ENCODE data around the gene CCNF. TPM values are rescaled to one million over a fixed set of nuclear protein-coding genes. Genes with fewer than 3 reads are reported as not detected.

CCNF gene
- polyA plus RNA-seq, 2 of the 4 experiments (the other 2 are of a cell fraction) = 6.5 to 14.4 TPM

- peak overlapping the region; percentile 82 to 85; a peak in 4 of 6 replicates for H3K27ac ChIP-seq
- peaks cover 38% of the 10 kb centered on the region for H3K4me1 ChIP-seq
- no peaks in the 10 kb centered on the region for H3K9me3 ChIP-seq
- no peak overlapping the region for H3K4me3 ChIP-seq
- FAIRE-seq (no peak), ATAC-seq (no peak), DNase-seq (ENCODE audit: low read depth in 1 of 2, low spot score in 1 of 2) (peak in 1 of 2 experiments; percentile 32)
- ChIA-PET POLR2A (no interaction called here), CTCF (interaction anchor here (1.1 to 1.7 kb wide), 6 partner anchors 10 to 119 kb away, joined by 3 to 13 read pairs (median 4); partner anchors contain the start of gene TEDC2)
- H3K4me2 ChIP-seq = peak overlapping the region; percentile 100
- WGBS (ENCODE audit: missing lambda C conversion rate) = 78% methylated on average over 14 of the region's 16 CpGs
- no peak for TF ChIP-seq ZNF302 (CRISPR knock-in tag; IDR thresholded peaks at IDR 0.05)
- TF ChIP-seq HOXA7 (CRISPR knock-in tag; IDR thresholded peaks at IDR 0.05) = no peak
- TF ChIP-seq EHF (CRISPR knock-in tag; IDR thresholded peaks at IDR 0.05) = no peak
- no peak for TF ChIP-seq ZSCAN20 (CRISPR knock-in tag; IDR thresholded peaks at IDR 0.05)
- TF ChIP-seq KDM5A (IDR thresholded peaks at IDR 0.05) = no peak
- TF ChIP-seq ZFP36 (IDR thresholded peaks at IDR 0.05; ENCODE audit: borderline replicate concordance, partially characterized antibody) = no peak
- TF ChIP-seq HDAC2 (IDR thresholded peaks at IDR 0.05) = no peak
- no peak for TF ChIP-seq HOXB5 (CRISPR knock-in tag; IDR thresholded peaks at IDR 0.05)
- TF ChIP-seq HES2 (IDR thresholded peaks at IDR 0.05) = no peak
- TF ChIP-seq RNF2 (IDR thresholded peaks at IDR 0.05; ENCODE audit: borderline replicate concordance, low read depth) = no peak
- TF ChIP-seq POLR2A (IDR thresholded peaks at IDR 0.05; ENCODE audit: low read length) = no peak
These were observed 40.4 kb downstream of the CCNF start for GRCh38 chr16:2469399-2470233.

- no peak overlapping the region for H3K4me3 ChIP-seq
- DNase-seq (ENCODE audit: low read depth in 1 of 2, low spot score in 1 of 2) = no peak
- POLR2A ChIA-PET = no interaction called here
- H3K27ac ChIP-seq = no peak overlapping the region
- 84% methylated on average over 6 of the region's 7 CpGs for WGBS (ENCODE audit: missing lambda C conversion rate)
- ATAC-seq = no peak
- no peaks in the 10 kb centered on the region for H3K9me3 ChIP-seq
- CTCF ChIA-PET = interaction anchor here (0.6 to 1.2 kb wide), 2 partner anchors 10 to 30 kb away, joined by 3 to 4 read pairs; partner anchors contain the start of gene TEDC2
- H3K4me2 ChIP-seq = no peak overlapping the region
- TF ChIP-seq, protein P1, sequence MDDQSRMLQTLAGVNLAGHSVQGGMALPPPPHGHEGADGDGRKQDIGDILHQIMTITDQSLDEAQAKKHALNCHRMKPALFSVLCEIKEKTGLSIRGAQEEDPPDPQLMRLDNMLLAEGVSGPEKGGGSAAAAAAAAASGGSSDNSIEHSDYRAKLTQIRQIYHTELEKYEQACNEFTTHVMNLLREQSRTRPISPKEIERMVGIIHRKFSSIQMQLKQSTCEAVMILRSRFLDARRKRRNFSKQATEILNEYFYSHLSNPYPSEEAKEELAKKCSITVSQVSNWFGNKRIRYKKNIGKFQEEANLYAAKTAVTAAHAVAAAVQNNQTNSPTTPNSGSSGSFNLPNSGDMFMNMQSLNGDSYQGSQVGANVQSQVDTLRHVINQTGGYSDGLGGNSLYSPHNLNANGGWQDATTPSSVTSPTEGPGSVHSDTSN (IDR thresholded peaks at IDR 0.05) = peak; percentile 49; the same call in 1 of the 2 replicates
- TF ChIP-seq RARB (CRISPR knock-in tag; IDR thresholded peaks at IDR 0.05) (no peak), JUNB (IDR thresholded peaks at IDR 0.05) (no peak)
- peaks cover 38% of the 10 kb centered on the region for H3K4me1 ChIP-seq
- FAIRE-seq = no peak
These were observed 41.0 kb downstream of the CCNF start for GRCh38 chr16:2470234-2470601.

DNA sequence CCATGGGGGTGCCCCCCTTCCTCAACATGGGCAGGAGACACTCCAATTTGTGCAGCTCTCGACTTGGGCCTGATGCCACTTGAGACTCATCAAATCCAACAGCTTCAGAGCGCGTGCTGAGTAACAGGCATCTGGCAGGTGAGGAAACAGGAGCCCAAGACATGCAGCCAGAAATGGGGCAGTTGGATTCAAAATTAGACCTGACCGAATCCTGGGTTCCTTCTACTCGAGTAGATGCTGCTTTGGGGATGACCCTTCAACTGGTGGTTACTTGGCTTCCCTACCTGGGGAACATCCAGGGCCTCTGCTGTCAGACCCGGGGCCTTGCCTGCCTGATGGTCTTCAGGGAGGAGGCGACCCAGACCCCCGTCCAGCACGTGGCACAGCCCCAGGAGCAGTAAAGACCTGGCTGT is 41.4 kb downstream of the CCNF start:
- 86% methylated on average over 5 of the region's 9 CpGs for WGBS (ENCODE audit: missing lambda C conversion rate)

More for the DNA sequence above, 41.4 kb downstream of the CCNF start:
- Histone ChIP-seq H3K4me1 (peaks cover 38% of the 10 kb centered on the region), H3K4me3 (no peak overlapping the region), H3K27ac (0 out of 6 replicates have a peak overlapping the region, but pooled peaks of 1 of the 2 experiments have one; percentile 22), H3K4me2 (no peak overlapping the region), H3K9me3 (no peaks in the 10 kb centered on the region)
- FAIRE-seq (peak; percentile 28), ATAC-seq (no peak), DNase-seq (ENCODE audit: low read depth in 1 of 2, low spot score in 1 of 2) (peak in 1 of 2 experiments; percentile 41)
- ChIA-PET POLR2A (no interaction called here), CTCF (interaction anchor here (0.6 to 1.2 kb wide), 2 partner anchors 11 to 30 kb away, joined by 3 to 4 read pairs; partner anchors contain the start of gene TEDC2)
- TF ChIP-seq HMGXB4 (CRISPR knock-in tag; IDR thresholded peaks at IDR 0.05; ENCODE audit: borderline replicate concordance) (no peak), POLR2AphosphoS2 (conservative IDR thresholded peaks at IDR 0.05; ENCODE audit: low read length) (no peak), JUNB (IDR thresholded peaks at IDR 0.05) (no peak)
